HG02981 (cell line): ENCODE measurements around the gene CCDC178.
"Not testable (repeated sequence)": the region's sequence is repeated elsewhere in the genome, so short reads cannot be mapped to it uniquely, and the experiment has no call there.

Source experiments
- ATAC-seq: cut with Tn5 transposase; IDR thresholded peaks from one replicate; pipeline ENCODE4 v1.9.1; 2021; ENCODE audit warnings: mild to moderate bottlenecking, moderate library complexity; ENCODE audit not compliant: unreplicated experiment

CCDC178 gene

GRCh38 chr18:33440060-33441043 is at the start of gene CCDC178:
Gene CCDC178, minus strand, starts transcription at chr18:33440721. Its CDS starts 28,633 bp downstream, at chr18:33412088.
- ATAC-seq = no peak

- ATAC-seq = no peak
These were observed 43.4 kb upstream of the CCDC178 start for GRCh38 chr18:33483908-33484307.

- no peak for ATAC-seq
These were observed 32.0 kb upstream of the CCDC178 start for GRCh38 chr18:33472509-33472908.

GRCh38 chr18:33470216-33470615 is 29.7 kb upstream of the CCDC178 start:
- no peak for ATAC-seq

GRCh38 chr18:33469699-33470098 is 29.2 kb upstream of the CCDC178 start:
- no peak for ATAC-seq

GRCh38 chr18:33467531-33467930 is 27.0 kb upstream of the CCDC178 start:
- no peak for ATAC-seq

GRCh38 chr18:33466822-33467221 is 26.3 kb upstream of the CCDC178 start:
- no peak for ATAC-seq

- no peak for ATAC-seq
These were observed 20.2 kb upstream of the CCDC178 start for GRCh38 chr18:33460681-33461080.

- ATAC-seq = no peak
These were observed 19.1 kb upstream of the CCDC178 start for GRCh38 chr18:33459612-33460011.

GRCh38 chr18:33446604-33447003 is 6.1 kb upstream of the CCDC178 start:
- ATAC-seq = no peak

- no peak for ATAC-seq
These were observed 4.2 kb upstream of the CCDC178 start for GRCh38 chr18:33444709-33445108.

GRCh38 chr18:33432857-33433256 is 7.7 kb downstream of the CCDC178 start:
- ATAC-seq = no peak

GRCh38 chr18:33427549-33427948 is 13.0 kb downstream of the CCDC178 start:
- no peak for ATAC-seq

GRCh38 chr18:33424266-33424946 is 16.1 kb downstream of the CCDC178 start:
- no peak for ATAC-seq

GRCh38 chr18:33421225-33421624 is 19.3 kb downstream of the CCDC178 start:
- ATAC-seq = no peak

- no peak for ATAC-seq
These were observed 36.2 kb downstream of the CCDC178 start for GRCh38 chr18:33404244-33404873.

GRCh38 chr18:33398939-33399338 is 41.6 kb downstream of the CCDC178 start:
- not testable (repeated sequence) for ATAC-seq

- ATAC-seq = no peak
These were observed 64.7 kb downstream of the CCDC178 start for GRCh38 chr18:33375829-33376228.

GRCh38 chr18:33372442-33372841 is 68.1 kb downstream of the CCDC178 start:
- no peak for ATAC-seq

- ATAC-seq = no peak
These were observed 70.6 kb downstream of the CCDC178 start for GRCh38 chr18:33369711-33370449.

- no peak for ATAC-seq
These were observed 83.8 kb downstream of the CCDC178 start for GRCh38 chr18:33356735-33357134.
